Activated gamma-delta T cell (primary cell): ENCODE data around the gene TMEM132E.
"Not testable (repeated sequence)": the region's sequence is repeated elsewhere in the genome, so short reads cannot be mapped to it uniquely, and the experiment has no call there.

ENCODE experiments used
- DNase-seq: peaks from one replicate; lab custom pipeline; 2025; lab: John Stamatoyannopoulos, UW
- total RNA-seq, 2 donors: gene quantifications; one replicate each; lab custom pipeline; 2026; lab: John Stamatoyannopoulos, UW

Gene TMEM132E
- 0.31 to 0.61 reads per million in 2 donors for total RNA-seq

- DNase-seq: no peak
Measured at GRCh38 chr17:34579017-34579946, at the start of gene TMEM132E. Gene TMEM132E (plus strand): TSS chr17:34579582. CDS start chr17:34581077, 1,495 bp downstream.

- DNase-seq: no peak
Measured at GRCh38 chr17:34530918-34531317, 48.5 kb upstream of the TMEM132E start.

GRCh38 chr17:34532281-34533065, 46.9 kb upstream of the TMEM132E start:
- DNase-seq: no peak

- DNase-seq: no peak
Measured at GRCh38 chr17:34533806-34534527, 45.4 kb upstream of the TMEM132E start.

GRCh38 chr17:34537445-34537844, 41.9 kb upstream of the TMEM132E start:
- no peak for DNase-seq

- DNase-seq: not testable (repeated sequence)
Measured at GRCh38 chr17:34538582-34538981, 40.8 kb upstream of the TMEM132E start.

- no peak for DNase-seq
Measured at GRCh38 chr17:34539881-34540280, 39.5 kb upstream of the TMEM132E start.

GRCh38 chr17:34542700-34543336, 36.6 kb upstream of the TMEM132E start:
- no peak for DNase-seq

- DNase-seq: no peak
Measured at GRCh38 chr17:34547453-34548063, 31.8 kb upstream of the TMEM132E start.

GRCh38 chr17:34549966-34550365, 29.4 kb upstream of the TMEM132E start:
- no peak for DNase-seq

GRCh38 chr17:34553907-34554306, 25.5 kb upstream of the TMEM132E start:
- DNase-seq: no peak

GRCh38 chr17:34556384-34556783, 23.0 kb upstream of the TMEM132E start:
- no peak for DNase-seq

GRCh38 chr17:34556931-34557330, 22.5 kb upstream of the TMEM132E start:
- no peak for DNase-seq

GRCh38 chr17:34561328-34561727, 18.1 kb upstream of the TMEM132E start:
- no peak for DNase-seq

GRCh38 chr17:34562387-34562786, 17.0 kb upstream of the TMEM132E start:
- no peak for DNase-seq

- no peak for DNase-seq
Measured at GRCh38 chr17:34565713-34566112, 13.7 kb upstream of the TMEM132E start.

GRCh38 chr17:34566201-34566600, 13.2 kb upstream of the TMEM132E start:
- no peak for DNase-seq

GRCh38 chr17:34566873-34567272, 12.5 kb upstream of the TMEM132E start:
- DNase-seq: no peak

GRCh38 chr17:34567691-34568465, 11.5 kb upstream of the TMEM132E start:
- no peak for DNase-seq

- DNase-seq: no peak
Measured at GRCh38 chr17:34568953-34569352, 10.4 kb upstream of the TMEM132E start.
